Stimulated activated CD4-positive, alpha-beta T cell treated with anti-CD3 and anti-CD28 coated beads, Interleukin-12 subunit alpha, Interleukin-12 subunit beta, amount 100 ng/mL, for 4 hours (primary cell): ENCODE data around the gene F2RL2.

Experiments used
- DNase-seq: peaks from one replicate; pipeline ENCODE4 v3.0.0-alpha.2; 2020

F2RL2 gene, protein sequence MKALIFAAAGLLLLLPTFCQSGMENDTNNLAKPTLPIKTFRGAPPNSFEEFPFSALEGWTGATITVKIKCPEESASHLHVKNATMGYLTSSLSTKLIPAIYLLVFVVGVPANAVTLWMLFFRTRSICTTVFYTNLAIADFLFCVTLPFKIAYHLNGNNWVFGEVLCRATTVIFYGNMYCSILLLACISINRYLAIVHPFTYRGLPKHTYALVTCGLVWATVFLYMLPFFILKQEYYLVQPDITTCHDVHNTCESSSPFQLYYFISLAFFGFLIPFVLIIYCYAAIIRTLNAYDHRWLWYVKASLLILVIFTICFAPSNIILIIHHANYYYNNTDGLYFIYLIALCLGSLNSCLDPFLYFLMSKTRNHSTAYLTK

DNA sequence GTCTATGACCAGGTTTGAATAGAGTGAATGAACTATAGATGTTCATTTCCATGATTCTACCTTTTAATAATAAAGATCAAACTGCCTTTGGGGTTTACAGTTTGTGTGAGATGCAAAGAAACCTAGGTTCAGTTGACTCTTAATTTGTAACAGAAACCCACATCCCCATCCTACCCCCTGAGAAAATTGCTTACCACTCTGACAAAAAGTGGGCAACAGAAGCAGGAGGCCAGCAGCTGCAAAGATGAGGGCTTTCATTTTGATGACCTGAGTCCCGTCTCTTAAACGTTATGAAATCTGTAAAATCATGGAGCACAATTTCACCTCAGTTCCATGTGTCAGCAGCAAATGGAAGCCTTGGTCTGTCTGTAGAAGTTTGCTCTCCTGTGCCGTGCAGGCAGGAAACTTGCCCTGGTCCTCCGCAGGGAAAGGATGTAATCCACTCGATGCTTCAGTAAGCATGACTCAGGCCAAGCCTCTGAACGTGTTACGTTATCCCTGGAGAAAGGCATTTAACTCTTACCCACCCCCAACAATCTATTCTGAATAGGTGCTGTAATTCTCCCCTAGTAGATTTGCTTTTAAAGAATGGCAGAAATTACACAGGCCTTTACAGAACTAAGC is at the start of gene F2RL2:
F2RL2 (minus strand) TSS at position 431 of the 624 bp plus-strand sequence; CDS start at position 258, 173 bp downstream.
- DNase-seq = no peak

DNA sequence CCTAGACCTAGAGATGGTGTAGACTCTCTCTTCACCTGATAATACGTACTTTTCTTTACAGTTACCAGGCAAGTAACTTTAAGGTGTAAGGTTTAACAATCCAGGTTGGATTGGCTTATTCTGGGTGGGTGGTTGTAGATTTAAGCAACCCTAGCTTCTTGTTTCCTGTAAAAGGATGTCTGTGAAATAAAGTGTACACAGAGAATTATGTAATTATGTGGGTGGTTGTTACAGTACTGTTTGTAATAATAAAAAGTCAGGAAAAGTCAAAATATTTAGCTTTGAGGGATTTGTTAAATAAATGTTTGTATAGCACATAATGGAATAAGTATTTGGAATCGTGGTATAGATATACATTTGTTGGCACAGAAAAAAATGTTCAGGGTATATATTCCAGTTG is 49.0 kb upstream of the F2RL2 start:
- DNase-seq = no peak

DNA sequence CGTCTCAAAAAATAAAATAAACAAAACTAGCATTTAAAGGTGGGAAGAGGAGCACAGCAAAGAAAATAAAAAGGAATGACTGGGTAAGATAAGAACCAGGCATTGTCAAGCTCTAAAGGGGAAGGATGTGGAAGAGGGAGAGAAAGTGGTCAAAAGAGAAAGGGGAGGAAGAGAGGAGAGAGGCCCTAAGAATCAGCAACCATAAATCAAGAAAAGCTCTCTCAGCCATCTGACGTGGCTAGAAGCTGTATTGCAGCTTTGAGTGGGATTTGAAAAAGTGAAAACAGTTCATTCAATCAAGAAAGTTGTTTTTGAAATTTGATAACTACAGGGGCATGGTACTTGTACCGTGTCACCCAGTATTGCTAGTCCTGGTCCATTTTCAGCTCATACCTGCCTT is 47.3 kb upstream of the F2RL2 start:
- no peak for DNase-seq

DNA sequence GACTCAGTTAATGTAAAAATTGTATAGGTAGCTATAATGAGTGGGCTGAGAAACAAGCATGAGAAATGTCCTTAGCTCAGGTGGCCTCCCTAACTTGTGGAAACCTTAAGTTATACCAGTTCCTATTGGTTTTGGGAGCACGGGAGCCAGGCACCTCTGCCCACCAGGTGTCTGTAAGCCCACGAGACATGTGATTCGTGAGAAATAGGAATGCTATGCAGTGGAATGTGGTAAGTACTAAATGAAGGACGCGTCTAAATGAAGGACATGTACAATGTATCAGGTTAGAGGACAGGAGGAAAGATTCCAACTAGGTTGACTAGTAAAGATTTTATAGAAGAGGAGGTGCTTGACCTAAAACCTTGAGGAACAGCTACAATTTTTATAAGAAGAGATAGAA is 46.0 kb upstream of the F2RL2 start:
- no peak for DNase-seq

DNA sequence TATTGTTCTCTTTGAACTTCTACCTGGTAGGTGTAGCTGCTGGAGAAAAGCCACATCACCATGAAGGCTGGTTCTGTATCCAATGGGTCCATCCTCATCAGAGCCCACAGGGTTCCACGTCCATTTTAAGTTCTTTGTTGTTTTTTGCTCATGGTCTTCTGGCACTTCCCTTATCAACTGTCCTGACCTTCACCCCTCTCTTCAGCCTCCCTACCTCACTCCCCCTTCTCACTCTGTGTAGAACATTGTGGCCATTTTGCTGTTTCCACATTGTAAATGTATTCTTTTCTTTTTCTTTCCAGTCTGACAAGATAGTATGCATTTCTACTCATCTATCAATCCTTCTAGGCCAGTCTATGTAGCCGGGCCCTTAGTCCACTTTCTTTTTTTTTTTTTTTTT is 44.3 kb upstream of the F2RL2 start:
- DNase-seq = no peak

DNA sequence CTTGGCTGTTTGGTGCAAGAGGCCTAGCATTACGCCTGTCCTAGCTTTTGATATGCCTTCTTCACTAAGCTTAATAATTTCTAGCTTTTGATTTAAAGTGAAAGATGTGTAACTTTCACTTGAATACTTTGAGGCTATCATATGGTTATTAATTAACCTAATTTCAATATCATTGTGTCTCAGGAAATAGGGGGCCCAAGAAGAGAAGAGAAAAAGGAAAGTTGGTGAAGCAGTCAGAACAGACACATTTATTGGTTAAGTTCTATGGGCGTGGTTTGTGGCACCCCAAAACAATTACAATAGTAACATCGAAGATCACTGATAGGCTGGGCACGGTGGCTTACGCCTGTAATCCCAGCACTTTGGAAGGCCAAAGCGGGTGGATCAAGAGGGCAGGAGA is 40.9 kb upstream of the F2RL2 start:
- no peak for DNase-seq

DNA sequence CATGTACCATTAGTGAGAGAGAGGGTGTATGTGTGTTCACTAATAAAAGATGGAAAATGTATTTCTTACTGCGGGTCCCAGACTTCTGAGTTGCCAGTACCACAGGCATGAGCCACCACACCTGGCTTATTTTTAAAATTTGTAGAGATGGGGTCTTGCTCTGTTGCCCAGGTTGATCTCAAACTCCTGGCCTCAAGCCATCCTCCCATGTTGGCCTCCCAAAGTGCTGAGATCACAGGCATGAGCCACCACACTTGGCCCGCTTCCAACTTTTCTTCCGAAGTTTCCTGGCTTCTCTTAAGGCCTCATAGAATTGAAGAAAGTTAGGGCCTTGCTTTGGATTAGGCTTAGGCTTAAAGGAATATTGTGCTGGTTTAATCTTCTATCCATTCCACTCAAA is 40.4 kb upstream of the F2RL2 start:
- no peak for DNase-seq

DNA sequence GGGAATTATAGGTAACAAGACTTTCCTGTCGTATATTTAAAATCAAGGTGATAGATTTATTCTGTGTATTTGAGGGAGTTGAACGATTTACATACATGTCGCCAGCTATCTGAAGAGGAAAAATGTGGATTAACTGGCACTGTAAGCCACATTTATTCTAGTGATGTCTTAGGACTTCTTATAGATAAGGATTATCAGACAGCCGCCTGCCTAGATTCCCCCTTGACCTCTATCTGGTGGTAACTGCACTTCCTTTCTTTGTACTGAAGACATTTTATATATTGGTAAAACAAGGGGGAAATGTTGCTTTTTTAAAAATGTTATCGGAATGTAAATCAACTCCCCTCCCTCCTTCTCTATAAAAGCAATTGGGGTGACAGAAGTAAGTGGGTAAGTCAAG is 39.3 kb upstream of the F2RL2 start:
- DNase-seq = no peak

DNA sequence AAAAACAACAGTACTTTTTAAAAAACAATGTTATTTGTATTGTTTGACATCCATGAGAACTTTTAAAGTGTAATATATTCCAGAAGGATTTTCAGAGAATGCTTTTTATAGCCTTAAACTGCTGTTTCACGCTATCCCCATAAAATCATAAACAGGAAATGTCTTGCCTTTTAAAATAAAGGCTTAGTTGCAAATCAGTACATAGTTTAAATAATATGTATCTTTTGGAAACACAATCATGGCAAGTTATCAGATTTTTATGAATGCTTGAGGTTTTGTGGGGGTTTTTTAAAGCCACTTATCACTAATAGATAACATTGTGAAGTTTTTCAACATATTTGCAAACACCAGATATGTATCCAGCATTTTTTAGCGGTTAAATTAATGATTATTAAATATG is 37.2 kb upstream of the F2RL2 start:
- no peak for DNase-seq

DNA sequence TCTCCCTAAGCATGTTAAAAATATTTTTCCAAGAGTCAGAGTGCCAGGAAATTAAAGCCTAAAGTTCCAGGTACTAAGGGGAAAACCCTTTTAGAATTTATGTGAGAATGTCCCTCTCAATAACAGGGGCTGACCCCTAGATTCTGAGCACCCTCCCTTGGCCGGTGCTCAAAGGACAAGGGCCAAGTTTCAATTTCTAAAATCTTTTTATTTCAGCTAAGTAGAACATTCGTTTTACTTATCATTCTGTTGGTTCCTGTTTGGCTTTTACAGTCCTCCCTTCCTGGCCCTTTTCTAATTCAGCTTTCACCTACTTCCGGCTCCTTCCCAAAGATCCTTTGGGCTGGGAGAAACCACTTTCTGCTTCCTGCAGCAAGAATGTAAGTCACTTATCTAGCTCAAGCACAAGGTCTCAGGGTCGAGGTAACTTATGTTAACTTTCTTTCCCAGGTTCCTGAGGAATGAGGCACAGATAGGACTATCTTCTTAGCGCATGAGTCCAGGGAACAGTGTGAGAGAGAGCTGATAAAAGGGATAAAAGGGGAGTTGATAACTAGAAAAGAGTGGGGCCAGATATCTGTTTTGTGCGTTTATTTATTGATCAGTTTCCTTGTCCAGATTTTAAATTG is 34.6 kb upstream of the F2RL2 start:
- DNase-seq = no peak

DNA sequence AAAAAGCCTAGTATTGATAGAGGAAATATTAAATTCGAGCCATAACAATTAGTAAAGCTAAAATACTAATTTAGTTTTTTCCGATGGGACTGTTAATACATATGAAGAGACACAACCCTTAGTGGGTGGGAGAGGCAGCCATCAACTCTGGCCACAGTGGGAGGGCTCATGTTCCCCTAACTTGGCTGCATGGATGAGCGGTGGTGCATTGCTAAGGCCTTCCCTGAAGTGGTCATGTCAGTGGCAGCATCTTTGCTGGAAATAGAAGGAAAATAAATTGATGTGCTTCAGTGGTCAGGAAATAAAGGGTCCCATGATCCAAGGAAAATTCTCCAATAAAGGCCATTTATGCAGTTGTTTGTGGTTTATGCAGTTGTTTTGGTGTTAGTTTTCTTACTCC is 33.9 kb upstream of the F2RL2 start:
- no peak for DNase-seq

DNA sequence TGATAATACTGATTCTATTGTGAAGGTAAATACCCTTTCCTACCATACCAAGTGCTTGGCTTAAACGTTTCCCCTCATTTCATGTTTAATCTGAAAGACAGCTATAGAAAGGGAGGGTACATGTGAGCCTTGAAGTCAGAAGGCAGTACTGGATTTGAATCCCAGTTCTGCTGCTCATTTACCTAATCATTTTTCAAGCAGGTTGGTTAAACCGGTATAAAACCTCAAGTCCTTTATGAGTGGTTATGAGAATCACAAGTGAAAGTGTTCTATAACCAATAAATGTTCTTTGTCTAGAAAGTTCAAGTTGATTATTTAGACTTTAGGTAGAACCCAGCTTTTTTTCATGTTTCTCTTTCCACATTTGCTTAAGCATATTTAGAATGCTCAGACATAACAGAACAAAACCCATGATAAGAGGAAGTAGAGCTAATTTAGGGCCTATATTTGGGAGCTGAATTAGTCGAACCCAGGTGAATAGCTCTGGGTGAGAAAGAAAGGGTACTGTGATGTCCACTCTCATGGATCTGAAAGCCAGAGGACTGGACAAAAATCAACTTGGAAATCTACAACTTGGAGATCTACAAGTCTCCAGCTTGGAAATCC is 29.7 kb upstream of the F2RL2 start:
- DNase-seq = no peak

DNA sequence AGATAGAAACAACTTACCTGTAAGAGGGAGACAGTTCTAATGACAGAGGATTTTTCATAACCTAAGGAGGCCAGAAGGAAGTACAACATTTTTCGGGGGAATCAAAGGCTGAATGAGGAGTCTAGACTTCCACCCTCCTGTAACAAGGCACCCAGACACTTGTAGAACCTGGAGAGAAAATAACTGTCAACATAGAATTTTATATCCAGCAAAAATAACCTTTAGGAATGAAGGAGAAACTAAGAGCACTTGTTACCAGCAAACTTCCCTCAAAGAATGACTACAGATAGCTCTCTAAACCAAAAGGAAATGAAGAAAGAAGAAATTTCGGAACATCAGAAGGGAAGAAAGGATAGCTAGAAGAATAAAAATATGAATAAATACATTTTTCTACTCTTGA is 25.9 kb upstream of the F2RL2 start:
- no peak for DNase-seq

DNA sequence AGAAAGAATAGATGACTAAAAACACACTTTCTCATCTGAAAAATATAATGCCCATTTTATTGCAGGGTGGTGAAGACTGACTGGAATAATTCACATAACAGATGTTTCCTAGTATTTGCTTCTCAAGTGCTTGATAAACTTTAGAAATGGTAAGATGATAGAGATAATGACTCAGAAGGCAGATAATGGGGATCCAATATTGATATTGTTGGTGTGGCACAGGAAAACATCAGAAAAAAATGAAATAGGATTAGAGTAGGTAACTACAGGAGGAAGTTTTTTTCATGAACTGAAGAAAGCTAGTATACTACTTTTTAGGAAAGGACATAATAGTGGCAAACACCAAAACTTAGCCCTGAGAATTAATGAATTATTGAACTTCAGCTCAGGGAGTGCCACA is 20.2 kb upstream of the F2RL2 start:
- no peak for DNase-seq

DNA sequence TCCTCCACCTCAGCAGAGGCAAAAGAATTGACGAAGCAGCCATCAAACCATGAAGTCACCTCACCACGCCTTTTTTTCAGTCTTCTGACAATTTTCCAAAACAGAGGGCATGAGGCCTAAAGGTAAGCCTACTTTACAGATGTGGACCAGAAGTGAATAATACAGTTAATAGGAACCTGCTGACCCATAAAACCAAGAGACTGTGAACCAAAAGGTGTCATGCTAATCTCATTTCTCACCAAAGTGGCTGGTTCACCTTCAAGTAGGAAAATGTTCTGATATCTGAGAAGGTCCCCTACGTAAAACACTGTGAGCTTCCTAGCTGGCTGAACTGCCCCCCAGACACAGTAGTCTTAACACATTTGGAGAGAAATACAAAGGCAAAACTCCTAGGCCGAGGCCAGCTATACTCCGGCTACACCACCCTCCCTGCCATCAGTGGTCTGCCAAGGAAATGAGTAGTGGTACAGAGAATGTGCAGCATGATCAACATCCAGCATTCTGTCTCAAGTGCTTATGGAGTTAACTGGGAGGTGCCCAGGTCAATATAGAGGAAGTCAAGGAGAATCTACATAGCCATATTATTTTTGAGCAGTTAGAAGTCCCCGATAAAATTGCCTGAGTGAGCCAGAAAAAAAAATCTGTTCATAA is 19.3 kb upstream of the F2RL2 start:
- DNase-seq = no peak

DNA sequence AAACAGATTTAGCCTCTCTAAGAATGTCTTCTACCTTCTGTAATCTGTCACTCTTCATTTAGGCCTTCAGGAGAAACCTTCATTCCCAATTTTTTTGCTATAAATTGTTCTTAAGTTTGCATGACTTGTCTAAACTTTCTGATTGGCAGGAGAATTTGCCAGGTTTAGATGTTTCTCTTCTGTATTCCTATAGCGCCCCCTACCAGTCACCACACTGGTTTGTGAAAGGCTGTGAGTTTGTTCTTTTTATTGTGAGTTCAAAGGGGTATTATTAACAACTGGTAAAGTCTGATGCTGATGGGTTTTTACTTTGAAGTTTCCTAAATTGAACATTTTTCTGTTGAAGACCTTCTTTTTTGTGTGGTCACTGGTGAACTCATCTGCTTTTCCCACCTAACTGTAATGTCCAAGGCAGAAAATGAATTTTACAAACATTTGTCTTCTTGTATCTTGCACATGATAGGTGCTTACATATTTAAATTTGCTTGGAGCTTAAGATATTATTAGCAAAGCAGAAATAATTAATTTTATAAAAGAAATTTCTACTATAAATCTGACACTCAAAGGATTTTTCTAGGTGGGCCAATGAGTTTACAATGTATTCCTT is 18.4 kb upstream of the F2RL2 start:
- DNase-seq = peak; percentile 54

DNA sequence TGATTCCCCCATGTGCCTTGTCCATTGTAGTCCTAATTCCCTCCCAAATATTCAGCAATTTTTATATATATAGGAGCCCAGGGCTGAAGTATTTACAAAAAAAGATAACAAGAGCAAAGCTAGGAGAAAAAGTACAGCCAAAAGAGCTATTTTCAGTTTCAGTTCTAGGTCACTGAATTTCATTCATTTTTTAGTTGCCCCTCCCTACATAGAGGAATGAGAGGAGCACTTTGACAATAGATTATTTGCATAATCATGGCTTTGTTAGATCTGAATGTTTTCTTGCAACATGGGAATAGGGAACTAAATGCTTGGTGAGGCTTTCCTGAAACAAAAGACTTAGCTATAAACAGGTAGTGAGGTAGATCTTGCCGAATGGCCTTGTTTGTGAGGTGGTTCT is 15.3 kb upstream of the F2RL2 start:
- no peak for DNase-seq

DNA sequence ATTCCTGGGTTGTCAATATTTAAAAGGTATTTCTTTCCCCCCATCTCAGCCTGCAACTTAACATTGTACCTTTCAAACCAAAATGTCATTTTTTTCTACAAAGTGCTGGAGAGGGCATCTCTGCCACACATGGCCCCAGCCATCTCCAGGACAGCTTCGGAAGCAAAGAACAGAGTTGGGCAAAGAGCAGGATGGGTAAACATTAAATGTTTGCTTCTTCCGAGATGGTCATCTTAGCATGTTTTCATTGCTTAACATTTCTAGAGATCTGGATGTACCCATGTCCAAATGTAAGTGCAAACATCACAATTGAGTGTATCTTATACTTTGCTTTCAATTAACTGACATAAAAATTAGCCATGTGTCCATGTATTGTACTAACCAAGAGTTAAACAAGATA is 14.3 kb upstream of the F2RL2 start:
- DNase-seq = no peak

DNA sequence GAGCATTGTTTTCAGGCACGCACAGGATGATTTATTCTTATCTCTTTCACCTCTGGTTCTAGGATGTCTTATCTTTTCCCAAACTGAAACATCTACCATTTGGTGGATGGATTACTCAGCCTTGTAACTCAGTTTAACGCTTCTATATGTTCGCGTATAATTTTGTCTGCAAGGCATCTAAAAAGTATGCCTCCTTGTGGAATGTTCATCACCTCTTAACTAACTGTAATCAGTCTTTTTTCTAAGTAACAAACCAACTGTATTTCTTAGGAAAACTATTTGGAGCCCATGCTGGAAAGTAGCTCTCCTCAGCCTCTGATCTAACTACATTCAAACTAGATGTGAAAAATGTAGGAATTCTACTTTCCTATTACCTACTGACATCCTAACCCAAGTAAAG is 11.5 kb upstream of the F2RL2 start:
- DNase-seq = no peak

DNA sequence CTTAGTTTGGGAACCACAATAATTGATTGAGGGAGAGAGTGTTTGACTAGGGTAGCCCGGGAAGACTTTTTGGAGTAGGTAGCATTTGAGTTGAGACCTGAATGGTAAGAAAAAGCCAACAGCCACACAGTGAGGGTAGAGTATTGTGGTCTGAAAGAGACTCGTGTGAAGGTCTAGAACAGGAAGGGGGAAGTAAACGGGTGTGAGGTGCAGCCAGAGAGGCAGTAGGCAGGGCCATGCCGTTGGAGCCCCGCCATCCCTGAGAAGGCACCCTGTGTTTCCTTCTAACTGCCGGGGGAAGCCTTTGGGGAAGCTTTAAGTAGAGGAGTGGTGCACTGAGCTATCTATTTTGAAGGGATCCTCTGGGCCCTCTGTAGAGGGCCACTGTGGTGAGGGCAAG is 3.5 kb upstream of the F2RL2 start:
- DNase-seq = no peak

DNA sequence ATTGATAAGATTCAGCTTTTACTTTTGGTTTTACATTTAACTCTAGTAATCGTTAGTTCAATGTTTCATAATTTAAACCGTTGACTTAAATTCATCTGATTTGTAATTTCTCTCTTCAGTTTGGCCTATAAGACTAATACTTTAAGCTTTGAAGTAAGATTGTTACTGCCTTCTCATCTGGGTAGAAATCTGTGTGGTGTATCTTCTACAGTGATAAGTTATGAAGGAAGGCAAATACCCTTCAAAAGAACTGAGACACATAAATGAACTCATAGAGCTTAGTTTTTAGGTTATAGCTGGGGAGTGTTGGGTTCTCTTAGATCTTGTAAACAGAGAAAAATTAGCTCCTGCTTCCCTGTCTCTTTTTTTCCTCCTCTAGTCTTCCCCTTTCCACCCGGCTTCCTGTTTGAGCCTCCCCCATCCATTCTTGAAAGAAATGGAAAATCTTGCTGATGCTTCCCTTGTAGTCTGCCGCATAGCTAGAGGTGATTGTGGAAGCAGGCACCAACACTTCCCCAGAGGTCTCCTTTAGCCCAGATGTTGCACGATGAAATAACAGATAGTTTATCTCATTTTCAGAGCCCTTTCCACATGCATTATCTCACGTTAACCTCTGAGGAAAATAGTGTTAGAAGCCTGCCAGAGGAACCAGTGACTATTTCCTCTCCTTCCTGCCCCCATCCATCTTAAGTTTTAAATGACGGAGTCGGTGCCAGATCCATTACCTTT is 2.0 kb upstream of the F2RL2 start:
- no peak for DNase-seq

DNA sequence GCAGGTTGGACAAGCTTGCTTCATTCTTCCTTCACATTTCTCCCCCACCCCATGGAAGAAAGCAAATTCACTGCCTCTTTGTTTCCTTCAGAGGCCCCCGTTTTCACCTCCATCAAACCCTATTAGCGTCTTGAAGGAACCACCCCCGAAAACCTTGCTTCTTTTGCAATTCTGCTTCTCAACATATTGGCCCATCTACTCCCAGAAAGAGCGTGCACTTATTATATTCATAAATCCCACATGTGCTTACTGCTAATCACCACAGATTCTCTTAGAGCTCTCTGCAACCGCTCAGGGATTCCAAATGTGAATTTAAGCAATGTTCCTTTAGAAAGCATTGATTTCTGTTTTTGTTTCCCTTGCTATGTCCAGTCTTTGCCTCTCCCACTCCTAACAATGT is 1.1 kb downstream of the F2RL2 start:
- DNase-seq = no peak
